Karpas-422 (cell line): Measurements from ENCODE around the gene OR51E2. TPM values are rescaled to one million over a fixed set of nuclear protein-coding genes. Genes with fewer than 3 reads are reported as not detected.
"Not testable (repeated sequence)": the region's sequence is repeated elsewhere in the genome, so short reads cannot be mapped to it uniquely, and the experiment has no call there.

Source experiments
- DNase-seq: peaks from one replicate; pipeline ENCODE4 v3.0.0-alpha.2; 2015
- H2AFZ ChIP-seq: fragments of 200-600 bp; sonication (generic); 2 replicates; pipeline ENCODE4 v1.6.1; 2014; ENCODE audit warnings: antibody characterized with exemption, low read length, mixed read lengths
- H3K27ac ChIP-seq: fragments of 200-600 bp; sonication (generic); 2 replicates; pipeline ENCODE4 v1.5.1; 2014; ENCODE audit warnings: mild to moderate bottlenecking, low read length, moderate library complexity
- H3K27me3 ChIP-seq: fragments of 200-600 bp; sonication (generic); 2 replicates; pipeline ENCODE4 v1.6.1; 2014; ENCODE audit warnings: low read length, mixed read lengths
- H3K36me3 ChIP-seq: fragments of 200-600 bp; sonication (generic); 2 replicates; pipeline ENCODE4 v1.6.1; 2014; ENCODE audit warnings: low read length, mixed read lengths; ENCODE audit not compliant: insufficient read depth
- H3K4me1 ChIP-seq: fragments of 200-600 bp; sonication (generic); 2 replicates; pipeline ENCODE4 v1.6.1; 2014; ENCODE audit warnings: mild to moderate bottlenecking, low read length, mixed read lengths
- H3K4me2 ChIP-seq: fragments of 200-600 bp; sonication (generic); 2 replicates; pipeline ENCODE4 v1.6.1; 2014; ENCODE audit warnings: low read length, low read depth, mild to moderate bottlenecking; ENCODE audit not compliant: poor library complexity, severe bottlenecking
- H3K4me3 ChIP-seq: fragments of 200-600 bp; sonication (generic); 2 replicates; pipeline ENCODE4 v1.5.1; 2014; ENCODE audit warnings: mild to moderate bottlenecking, antibody characterized with exemption, low read length, mixed read lengths
- H3K79me2 ChIP-seq: fragments of 200-600 bp; sonication (generic); 2 replicates; pipeline ENCODE4 v1.6.1; 2014; ENCODE audit warnings: mild to moderate bottlenecking, low read length, mixed read lengths
- H3K9ac ChIP-seq: fragments of 200-600 bp; sonication (generic); 2 replicates; pipeline ENCODE4 v1.6.0; 2014; ENCODE audit warnings: low read length
- H3K9me2 ChIP-seq: fragments of 200-600 bp; sonication (generic), shearing (Covaris generic); replicated peaks from 2 replicates; pipeline ENCODE4 v1.6.0; 2014; ENCODE audit warnings: mild to moderate bottlenecking, low read length, moderate library complexity; ENCODE audit not compliant: insufficient read depth
- H3K9me3 ChIP-seq: fragments of 300-700, 200-600 bp; sonication (generic); 2 replicates; pipeline ENCODE4 v1.6.1; 2014; ENCODE audit warnings: low read length, mixed read lengths
- H4K20me1 ChIP-seq: fragments of 200-600 bp; sonication (generic); 2 replicates; pipeline ENCODE4 v1.6.1; 2014; ENCODE audit warnings: mild to moderate bottlenecking, antibody characterized with exemption, low read length, low read depth; ENCODE audit not compliant: insufficient read depth
- total RNA-seq: library from RNA; depleted of rRNA; stranded (reverse); fragments of >200 nt; shearing (Covaris generic); gene quantifications from 2 replicates; pipeline ENCODE4 v1.2.3, GENCODE V29; 2014; ENCODE audit warnings: low replicate concordance; rRNA removed

Gene OR51E2, protein sequence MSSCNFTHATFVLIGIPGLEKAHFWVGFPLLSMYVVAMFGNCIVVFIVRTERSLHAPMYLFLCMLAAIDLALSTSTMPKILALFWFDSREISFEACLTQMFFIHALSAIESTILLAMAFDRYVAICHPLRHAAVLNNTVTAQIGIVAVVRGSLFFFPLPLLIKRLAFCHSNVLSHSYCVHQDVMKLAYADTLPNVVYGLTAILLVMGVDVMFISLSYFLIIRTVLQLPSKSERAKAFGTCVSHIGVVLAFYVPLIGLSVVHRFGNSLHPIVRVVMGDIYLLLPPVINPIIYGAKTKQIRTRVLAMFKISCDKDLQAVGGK
- total RNA-seq, result not detected in 2 replicates

DNA sequence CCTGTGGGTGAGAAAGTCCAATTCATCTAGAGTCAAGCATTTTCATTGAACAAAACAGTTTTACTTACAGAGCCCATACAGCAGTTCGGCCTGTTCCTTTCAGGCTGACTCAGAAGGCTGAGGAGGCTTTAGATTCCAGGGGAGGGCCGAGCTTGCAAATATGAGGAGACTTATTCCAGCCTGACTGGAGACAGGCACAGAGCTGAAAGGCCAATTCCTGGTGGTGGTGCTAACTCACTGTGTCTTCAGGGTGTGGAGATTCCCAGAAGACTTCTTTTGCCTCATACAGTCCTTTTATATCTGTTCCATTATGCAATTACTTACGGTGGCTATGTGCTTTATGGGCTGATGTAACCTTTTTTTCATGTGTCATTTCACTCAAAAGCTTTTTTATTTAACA lies at the start of gene OR51E2:
Gene OR51E2 (minus strand): TSS at position 269 of the 400 bp plus-strand sequence. CDS start 15,142 bp downstream, outside the sequence.
- Histone ChIP-seq H3K9ac (no peak within 1 kb of the TSS), H3K9me3 (no peaks in the 10 kb centered on the region), H3K9me2 (no peaks in the 10 kb centered on the region), H3K4me2 (no peak within 1 kb of the TSS), H3K4me1 (no peaks in the 10 kb centered on the region), H3K4me3 (no peak within 1 kb of the TSS), H3K36me3 (no peaks in the 10 kb centered on the region), H2AFZ (no peak within 1 kb of the TSS), H4K20me1 (no peaks in the 10 kb centered on the region), H3K79me2 (no peaks in the 10 kb centered on the region), H3K27me3 (no peaks in the 10 kb centered on the region), H3K27ac (no peak within 1 kb of the TSS)
- DNase-seq, result no peak

- H3K27me3 ChIP-seq, result no peaks in the 10 kb centered on the region
- H3K4me1 ChIP-seq, result no peaks in the 10 kb centered on the region
- H2AFZ ChIP-seq, result no peak overlapping the region
- no peak for DNase-seq
- no peak overlapping the region for H3K9ac ChIP-seq
- no peak overlapping the region for H3K4me3 ChIP-seq
- H3K27ac ChIP-seq, result no peak overlapping the region
- no peaks in the 10 kb centered on the region for H4K20me1 ChIP-seq
- H3K9me3 ChIP-seq, result no peaks in the 10 kb centered on the region
- no peaks in the 10 kb centered on the region for H3K79me2 ChIP-seq
- H3K4me2 ChIP-seq, result no peak overlapping the region
- no peaks in the 10 kb centered on the region for H3K36me3 ChIP-seq
- no peaks in the 10 kb centered on the region for H3K9me2 ChIP-seq
Observed at GRCh38 chr11:4740735-4741134, 43.1 kb upstream of the OR51E2 start.

- Histone ChIP-seq H3K27me3 (no peaks in the 10 kb centered on the region), H3K4me2 (no peak overlapping the region), H3K4me1 (no peaks in the 10 kb centered on the region), H3K36me3 (no peaks in the 10 kb centered on the region), H3K9ac (no peak overlapping the region), H3K4me3 (no peak overlapping the region), H3K9me3 (no peaks in the 10 kb centered on the region), H3K9me2 (no peaks in the 10 kb centered on the region), H3K79me2 (no peaks in the 10 kb centered on the region), H2AFZ (no peak overlapping the region), H3K27ac (no peak overlapping the region), H4K20me1 (no peaks in the 10 kb centered on the region)
- no peak for DNase-seq
Observed at GRCh38 chr11:4727171-4727570, 29.5 kb upstream of the OR51E2 start.

GRCh38 chr11:4722616-4723534 lies 25.2 kb upstream of the OR51E2 start:
- not testable (repeated sequence) for H3K36me3 ChIP-seq, H3K4me2 ChIP-seq, H3K4me3 ChIP-seq, H3K9me2 ChIP-seq, H3K79me2 ChIP-seq, H4K20me1 ChIP-seq, H3K4me1 ChIP-seq, H3K27ac ChIP-seq, H3K9ac ChIP-seq, H2AFZ ChIP-seq, DNase-seq, H3K9me3 ChIP-seq, H3K27me3 ChIP-seq

DNA sequence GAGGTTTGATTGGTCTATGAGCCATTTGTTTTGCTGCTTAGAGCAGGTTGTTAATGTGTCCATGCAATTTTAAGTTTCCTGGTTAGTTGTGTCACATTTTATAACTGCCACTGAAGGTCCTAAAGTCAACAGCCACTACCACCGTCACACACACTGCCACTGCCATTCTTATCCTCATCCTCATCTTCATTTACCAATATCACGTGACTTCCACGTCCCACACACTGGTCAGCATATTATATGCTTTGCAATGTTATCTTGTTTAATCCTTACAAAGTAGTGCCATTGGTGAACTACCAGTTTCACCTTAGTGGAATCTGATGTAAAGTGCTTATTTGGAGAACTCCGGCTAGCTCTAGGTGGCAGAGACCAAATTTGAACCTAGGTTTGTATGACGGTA lies 16.6 kb upstream of the OR51E2 start:
- DNase-seq, result no peak
- Histone ChIP-seq H3K9ac (no peak overlapping the region), H4K20me1 (no peaks in the 10 kb centered on the region)

GRCh38 chr11:4713241-4713640 lies 15.6 kb upstream of the OR51E2 start:
- Histone ChIP-seq H3K27me3 (0 out of 2 replicates have a peak, but pooled peaks cover 2% of the 10 kb centered on the region), H2AFZ (no peak overlapping the region), H3K27ac (no peak overlapping the region), H3K36me3 (no peaks in the 10 kb centered on the region), H3K4me2 (no peak overlapping the region), H3K9me2 (no peaks in the 10 kb centered on the region), H3K9ac (no peak overlapping the region), H3K4me3 (no peak overlapping the region), H3K4me1 (no peaks in the 10 kb centered on the region), H3K9me3 (no peaks in the 10 kb centered on the region), H3K79me2 (no peaks in the 10 kb centered on the region), H4K20me1 (no peaks in the 10 kb centered on the region)
- DNase-seq, result no peak

More for the DNA sequence above, 16.6 kb upstream of the OR51E2 start:
- 0 out of 2 replicates have a peak, but pooled peaks cover 2% of the 10 kb centered on the region for H3K27me3 ChIP-seq
- no peaks in the 10 kb centered on the region for H3K9me2 ChIP-seq
- no peaks in the 10 kb centered on the region for H3K9me3 ChIP-seq
- no peaks in the 10 kb centered on the region for H3K36me3 ChIP-seq
- H3K4me1 ChIP-seq, result no peaks in the 10 kb centered on the region
- H3K4me2 ChIP-seq, result no peak overlapping the region
- no peaks in the 10 kb centered on the region for H3K79me2 ChIP-seq
- H2AFZ ChIP-seq, result no peak overlapping the region
- H3K27ac ChIP-seq, result no peak overlapping the region
- H3K4me3 ChIP-seq, result no peak overlapping the region

GRCh38 chr11:4704790-4705334 lies 7.2 kb upstream of the OR51E2 start:
- H3K4me2 ChIP-seq, result no peak overlapping the region

More at GRCh38 chr11:4704790-4705334, 7.2 kb upstream of the OR51E2 start:
- Histone ChIP-seq H3K27ac (no peak overlapping the region), H3K9ac (no peak overlapping the region), H2AFZ (no peak overlapping the region), H3K4me1 (no peaks in the 10 kb centered on the region), H3K9me2 (no peaks in the 10 kb centered on the region), H3K27me3 (no peaks in the 10 kb centered on the region), H4K20me1 (no peaks in the 10 kb centered on the region), H3K79me2 (no peaks in the 10 kb centered on the region), H3K4me3 (no peak overlapping the region), H3K9me3 (no peaks in the 10 kb centered on the region), H3K36me3 (no peaks in the 10 kb centered on the region)
- DNase-seq, result no peak
